Suprapubic skin (tissue), 3 donors: ENCODE data around the gene MAML2.

ENCODE experiments used
- POLR2AphosphoS5 ChIP-seq, 3 donors: sonication (generic); formaldehyde crosslinking; IDR thresholded peaks; one replicate each; pipeline ENCODE4 v1.6.1; 2017; ENCODE audit warnings: antibody characterized with exemption in 3 of 3
- TF ChIP-seq, protein P1 (sequence below), 2 donors: fragments of 200-600 bp in 1 of 2; fragments of 450-650 bp in 1 of 2; sonication (generic) in 1 of 2; IDR thresholded peaks; one replicate each; pipeline ENCODE4 v1.5.1; 2016 to 2019; ENCODE audit warnings: antibody characterized with exemption in 2 of 2, mild to moderate bottlenecking in 1 of 2, moderate library complexity in 1 of 2

DNA sequence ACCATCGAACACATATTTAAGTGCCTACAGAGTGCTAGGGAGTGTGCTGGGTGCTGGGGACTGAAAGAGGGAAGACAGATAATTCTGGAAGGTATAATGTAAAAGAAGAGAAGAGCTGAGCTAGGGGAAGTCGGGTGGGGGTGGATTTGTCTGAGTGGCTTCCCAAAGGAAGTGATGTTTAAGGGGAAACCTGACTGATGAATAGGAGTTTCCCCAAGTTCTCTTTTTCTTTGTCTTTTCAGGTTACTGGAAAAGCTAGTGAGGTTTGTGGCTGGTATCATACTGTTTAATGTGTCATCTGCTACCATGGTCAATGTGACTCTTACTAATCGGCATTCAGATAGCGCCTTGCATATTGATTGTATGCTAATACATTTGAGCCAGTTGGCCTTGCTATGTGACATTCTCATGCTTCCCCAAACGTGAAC is 267.4 kb downstream of the MAML2 start:
- TF ChIP-seq, protein P1, sequence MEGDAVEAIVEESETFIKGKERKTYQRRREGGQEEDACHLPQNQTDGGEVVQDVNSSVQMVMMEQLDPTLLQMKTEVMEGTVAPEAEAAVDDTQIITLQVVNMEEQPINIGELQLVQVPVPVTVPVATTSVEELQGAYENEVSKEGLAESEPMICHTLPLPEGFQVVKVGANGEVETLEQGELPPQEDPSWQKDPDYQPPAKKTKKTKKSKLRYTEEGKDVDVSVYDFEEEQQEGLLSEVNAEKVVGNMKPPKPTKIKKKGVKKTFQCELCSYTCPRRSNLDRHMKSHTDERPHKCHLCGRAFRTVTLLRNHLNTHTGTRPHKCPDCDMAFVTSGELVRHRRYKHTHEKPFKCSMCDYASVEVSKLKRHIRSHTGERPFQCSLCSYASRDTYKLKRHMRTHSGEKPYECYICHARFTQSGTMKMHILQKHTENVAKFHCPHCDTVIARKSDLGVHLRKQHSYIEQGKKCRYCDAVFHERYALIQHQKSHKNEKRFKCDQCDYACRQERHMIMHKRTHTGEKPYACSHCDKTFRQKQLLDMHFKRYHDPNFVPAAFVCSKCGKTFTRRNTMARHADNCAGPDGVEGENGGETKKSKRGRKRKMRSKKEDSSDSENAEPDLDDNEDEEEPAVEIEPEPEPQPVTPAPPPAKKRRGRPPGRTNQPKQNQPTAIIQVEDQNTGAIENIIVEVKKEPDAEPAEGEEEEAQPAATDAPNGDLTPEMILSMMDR (IDR thresholded peaks at IDR 0.05), result no peak
- TF ChIP-seq POLR2AphosphoS5 (IDR thresholded peaks at IDR 0.05), result no peak
